HepG2 (cell line): ENCODE measurements around the gene MAP1LC3B. TPM values are rescaled to one million over a fixed set of nuclear protein-coding genes. Genes with fewer than 3 reads are reported as not detected.

Source experiments
- AKNA ChIP-seq: sonication (generic); formaldehyde crosslinking; IDR thresholded peaks from 2 replicates; pipeline ENCODE4 v1.4.0; 2020; ENCODE audit warnings: missing genetic modification reagents, borderline replicate concordance
- ATM ChIP-seq: fragments of 450-650 bp; IDR thresholded peaks from 2 replicates; pipeline ENCODE4 v1.7.1; 2017; ENCODE audit warnings: mild to moderate bottlenecking, borderline replicate concordance
- HINFP ChIP-seq: sonication (generic); formaldehyde crosslinking; IDR thresholded peaks from 2 replicates; pipeline ENCODE4 v1.4.0; 2020; ENCODE audit warnings: low read depth, mild to moderate bottlenecking, missing genetic modification reagents
- KIAA2018 ChIP-seq: sonication (generic); formaldehyde crosslinking; IDR thresholded peaks from 2 replicates; pipeline ENCODE4 v1.5.0; 2020; ENCODE audit warnings: mild to moderate bottlenecking, missing genetic modification reagents, borderline replicate concordance
- MTA1 ChIP-seq: sonication (generic); formaldehyde crosslinking; IDR thresholded peaks from 2 replicates; pipeline ENCODE4 v1.4.0; 2020; ENCODE audit warnings: missing genetic modification reagents, mild to moderate bottlenecking, borderline replicate concordance
- RXRA ChIP-seq: sonication (generic); formaldehyde crosslinking; IDR thresholded peaks from 2 replicates; pipeline ENCODE4 v1.5.1; 2020; ENCODE audit warnings: missing genetic modification reagents
- ZNF124 ChIP-seq: sonication (generic); formaldehyde crosslinking; IDR thresholded peaks from 2 replicates; pipeline ENCODE4 v1.4.0; 2020; ENCODE audit warnings: missing genetic modification reagents
- ZNF235 ChIP-seq: sonication (generic); formaldehyde crosslinking; IDR thresholded peaks from 2 replicates; pipeline ENCODE4 v1.8.1; 2023; ENCODE audit warnings: mild to moderate bottlenecking, missing genetic modification reagents, borderline replicate concordance
- ZNF33A ChIP-seq: sonication (generic); formaldehyde crosslinking; IDR thresholded peaks from 2 replicates; pipeline ENCODE4 v1.5.1; 2020; ENCODE audit warnings: missing genetic modification reagents, mild to moderate bottlenecking, moderate library complexity, borderline replicate concordance
- ZNF350 ChIP-seq: sonication (generic); formaldehyde crosslinking; IDR thresholded peaks from 2 replicates; pipeline ENCODE4 v1.4.0; 2020; ENCODE audit warnings: mild to moderate bottlenecking, low read depth, missing genetic modification reagents, borderline replicate concordance
- polyA plus RNA-seq, 8 experiments: library from polyadenylated mRNA; depleted of rRNA in 3 of 8; stranded (reverse) in 7 of 8; unstranded in 1 of 8; fragments of >200 nt; fragmentation: Illumina TruSeq in 4 of 8; extraction: Trizol in 4 of 8; gene quantifications; 2 replicates each; pipeline versions ENCODE4 v1.2.1 to v1.2.3, GENCODE V29; 2011 to 2016; ENCODE audit warnings: low read depth in 4 of 8, missing spikeins in 1 of 8, mixed read lengths in 1 of 8; ENCODE audit not compliant: insufficient read depth in 1 of 8
- total RNA-seq, 5 experiments: library from RNA; depleted of rRNA; stranded (reverse); fragments of >200 nt; fragmentation: Illumina TruSeq; extraction: Trizol; gene quantifications; 2 replicates each; pipeline ENCODE4 v1.2.3, GENCODE V29; 2016; ENCODE audit warnings: low read depth in 1 of 5
- TF ChIP-seq, protein P1 (sequence below): sonication (generic); formaldehyde crosslinking; conservative IDR thresholded peaks from 2 replicates; pipeline ENCODE4 v1.8.0; 2022; ENCODE audit warnings: missing genetic modification reagents

Gene MAP1LC3B
- total and polyA plus RNA-seq, 2 of the 13 experiments (the other 11 are each of a cell fraction or from before 2014, with no cell fraction given): 15.7 to 37.4 TPM

DNA sequence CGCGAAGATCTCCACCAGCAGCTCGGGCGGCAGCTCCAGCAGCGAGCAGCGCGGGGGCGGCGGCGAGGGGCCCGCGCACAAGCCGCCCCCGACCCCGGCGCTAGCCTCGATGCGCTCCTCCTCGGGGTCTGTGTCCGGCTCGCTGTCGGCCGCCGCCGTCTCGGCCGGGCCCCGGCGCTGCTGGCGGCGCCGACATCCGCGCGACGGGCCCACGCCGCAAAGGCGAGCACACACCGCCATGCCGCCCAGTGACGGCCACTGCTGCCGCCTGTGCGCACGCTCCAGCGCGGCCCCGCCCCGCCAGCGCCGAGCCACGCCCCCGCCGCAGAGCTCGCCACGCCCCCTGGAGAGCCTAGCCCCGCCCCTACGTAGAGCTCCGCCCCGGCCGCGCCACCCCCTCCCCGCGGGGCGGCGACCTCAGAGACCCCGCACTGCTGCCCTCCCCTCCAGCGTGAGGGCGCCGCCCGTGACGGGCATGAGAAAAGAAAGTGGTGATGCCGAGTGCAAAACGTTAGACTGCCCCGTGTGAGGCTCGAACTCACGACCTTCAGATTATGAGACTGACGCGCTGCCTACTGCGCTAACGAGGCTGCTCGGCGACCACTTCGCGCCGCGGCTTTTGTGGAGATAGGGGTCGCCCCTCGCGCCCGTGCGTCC is 8.5 kb upstream of the MAP1LC3B start, which contains the start of gene FBXO31 (continued):
- TF ChIP-seq KIAA2018 (CRISPR knock-in tag) (no peak), ZNF235 (CRISPR knock-in tag) (peak; percentile 10; the same call in 1 of the 2 replicates), AKNA (CRISPR knock-in tag) (no peak), ATM (no peak), HINFP (no peak; the same call in 1 of the 2 replicates), RXRA (CRISPR knock-in tag) (peak; percentile 92), ZNF33A (CRISPR knock-in tag) (no peak), MTA1 (peak; percentile 92), ZNF124 (CRISPR knock-in tag) (peak; percentile 98), ZNF350 (CRISPR knock-in tag) (no peak)
- TF ChIP-seq, protein P1, sequence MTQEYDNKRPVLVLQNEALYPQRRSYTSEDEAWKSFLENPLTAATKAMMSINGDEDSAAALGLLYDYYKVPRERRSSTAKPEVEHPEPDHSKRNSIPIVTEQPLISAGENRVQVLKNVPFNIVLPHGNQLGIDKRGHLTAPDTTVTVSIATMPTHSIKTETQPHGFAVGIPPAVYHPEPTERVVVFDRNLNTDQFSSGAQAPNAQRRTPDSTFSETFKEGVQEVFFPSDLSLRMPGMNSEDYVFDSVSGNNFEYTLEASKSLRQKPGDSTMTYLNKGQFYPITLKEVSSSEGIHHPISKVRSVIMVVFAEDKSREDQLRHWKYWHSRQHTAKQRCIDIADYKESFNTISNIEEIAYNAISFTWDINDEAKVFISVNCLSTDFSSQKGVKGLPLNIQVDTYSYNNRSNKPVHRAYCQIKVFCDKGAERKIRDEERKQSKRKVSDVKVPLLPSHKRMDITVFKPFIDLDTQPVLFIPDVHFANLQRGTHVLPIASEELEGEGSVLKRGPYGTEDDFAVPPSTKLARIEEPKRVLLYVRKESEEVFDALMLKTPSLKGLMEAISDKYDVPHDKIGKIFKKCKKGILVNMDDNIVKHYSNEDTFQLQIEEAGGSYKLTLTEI (CRISPR knock-in tag): no peak
